ENCODE measurements around the gene SPEF2.

- TF ChIP-seq CTCF (conservative IDR thresholded peaks at IDR 0.05; ENCODE audit: low read length) (no peak), EZH2phosphoT487 (IDR thresholded peaks at IDR 0.05; ENCODE audit: borderline replicate concordance, low read depth, low read length) (no peak)
Observed at GRCh38 chr5:35755966-35756365, 138.3 kb downstream of the SPEF2 start.
